ENCODE results near the gene MRPL4.

MRPL4 gene

DNA sequence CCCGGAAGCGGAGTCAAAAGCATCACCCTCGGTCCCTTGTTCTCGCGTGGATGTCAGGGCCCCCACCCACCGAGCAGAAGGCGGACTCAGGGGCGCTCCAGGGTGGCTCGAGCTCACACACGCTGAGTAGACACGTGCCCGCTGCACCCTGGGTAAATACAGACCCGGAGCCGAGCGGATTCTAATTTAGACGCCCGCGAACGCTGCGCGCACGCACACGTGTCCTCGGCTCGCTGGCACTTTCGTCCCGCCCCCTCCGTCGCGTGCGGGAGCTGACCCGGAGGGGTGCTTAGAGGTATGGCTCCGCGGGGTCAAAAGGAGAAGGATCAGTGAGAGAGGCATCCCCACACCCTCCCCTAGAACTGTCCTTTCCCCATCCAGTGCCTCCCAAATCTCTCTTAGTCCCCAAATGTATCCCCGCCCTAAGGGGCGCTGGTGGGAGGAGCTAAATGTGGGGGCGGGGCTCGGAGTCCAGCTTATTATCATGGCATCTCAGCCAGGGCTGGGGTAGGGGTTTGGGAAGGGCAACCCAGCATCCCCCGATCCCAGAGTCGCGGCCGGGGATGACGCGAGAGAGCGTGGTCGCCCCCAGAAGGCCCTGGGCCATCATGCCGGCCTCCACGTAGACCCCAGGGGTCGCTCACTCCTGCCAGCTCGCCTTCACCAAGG is 37.3 kb downstream of the MRPL4 start:
- TF ChIP-seq, protein P1, sequence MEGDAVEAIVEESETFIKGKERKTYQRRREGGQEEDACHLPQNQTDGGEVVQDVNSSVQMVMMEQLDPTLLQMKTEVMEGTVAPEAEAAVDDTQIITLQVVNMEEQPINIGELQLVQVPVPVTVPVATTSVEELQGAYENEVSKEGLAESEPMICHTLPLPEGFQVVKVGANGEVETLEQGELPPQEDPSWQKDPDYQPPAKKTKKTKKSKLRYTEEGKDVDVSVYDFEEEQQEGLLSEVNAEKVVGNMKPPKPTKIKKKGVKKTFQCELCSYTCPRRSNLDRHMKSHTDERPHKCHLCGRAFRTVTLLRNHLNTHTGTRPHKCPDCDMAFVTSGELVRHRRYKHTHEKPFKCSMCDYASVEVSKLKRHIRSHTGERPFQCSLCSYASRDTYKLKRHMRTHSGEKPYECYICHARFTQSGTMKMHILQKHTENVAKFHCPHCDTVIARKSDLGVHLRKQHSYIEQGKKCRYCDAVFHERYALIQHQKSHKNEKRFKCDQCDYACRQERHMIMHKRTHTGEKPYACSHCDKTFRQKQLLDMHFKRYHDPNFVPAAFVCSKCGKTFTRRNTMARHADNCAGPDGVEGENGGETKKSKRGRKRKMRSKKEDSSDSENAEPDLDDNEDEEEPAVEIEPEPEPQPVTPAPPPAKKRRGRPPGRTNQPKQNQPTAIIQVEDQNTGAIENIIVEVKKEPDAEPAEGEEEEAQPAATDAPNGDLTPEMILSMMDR (conservative IDR thresholded peaks at IDR 0.05; ENCODE audit: low read depth, low read length) = no peak
- peak overlapping the region; percentile 36 for H3K4me3 ChIP-seq (ENCODE audit: low read length)
- no peak for DNase-seq (ENCODE audit: low read depth)

GRCh38 chr19:10289836-10290356 is 37.9 kb downstream of the MRPL4 start, which contains the start of gene ICAM5:
ICAM5 (plus strand) TSS chr19:10289952; CDS start chr19:10290044, 92 bp downstream.
- peak within 1 kb of the TSS; percentile 36 for H3K4me3 ChIP-seq (ENCODE audit: low read length)
- DNase-seq (ENCODE audit: low read depth) = no peak
- TF ChIP-seq, protein P1 (conservative IDR thresholded peaks at IDR 0.05; ENCODE audit: low read depth, low read length) = no peak

GRCh38 chr19:10290357-10290875 is 38.4 kb downstream of the MRPL4 start:
- no peak for DNase-seq (ENCODE audit: low read depth)
- TF ChIP-seq, protein P1 (conservative IDR thresholded peaks at IDR 0.05; ENCODE audit: low read depth, low read length) = no peak
- H3K4me3 ChIP-seq (ENCODE audit: low read length) = no peak overlapping the region

DNA sequence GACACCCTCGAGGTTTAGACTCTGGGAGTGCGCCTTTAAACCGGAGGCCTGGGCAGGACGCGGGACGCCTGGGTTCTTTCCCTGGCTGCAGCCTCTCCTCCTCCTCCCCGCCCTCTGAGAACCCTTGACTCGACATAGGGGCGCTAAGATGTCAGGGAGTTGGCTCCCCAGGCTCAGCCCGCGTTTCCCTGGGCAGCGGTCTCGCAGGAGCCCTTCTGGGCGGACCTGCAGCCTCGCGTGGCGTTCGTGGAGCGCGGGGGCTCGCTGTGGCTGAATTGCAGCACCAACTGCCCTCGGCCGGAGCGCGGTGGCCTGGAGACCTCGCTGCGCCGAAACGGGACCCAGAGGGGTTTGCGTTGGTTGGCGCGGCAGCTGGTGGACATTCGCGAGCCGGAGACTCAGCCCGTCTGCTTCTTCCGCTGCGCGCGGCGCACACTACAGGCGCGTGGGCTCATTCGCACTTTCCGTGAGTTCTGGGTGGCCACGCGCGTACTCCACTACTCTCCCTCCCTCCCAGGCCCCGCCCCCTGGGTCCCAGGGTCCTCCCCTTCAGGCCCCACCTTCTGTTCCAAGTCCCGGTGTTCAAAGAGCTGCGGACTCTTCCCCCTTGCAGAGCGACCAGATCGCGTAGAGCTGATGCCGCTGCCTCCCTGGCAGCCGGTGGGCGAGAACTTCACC is 39.0 kb downstream of the MRPL4 start:
- TF ChIP-seq, protein P1 (conservative IDR thresholded peaks at IDR 0.05; ENCODE audit: low read depth, low read length) = no peak
- peak overlapping the region; percentile 30 for H3K4me3 ChIP-seq (ENCODE audit: low read length)
- no peak for DNase-seq (ENCODE audit: low read depth)

GRCh38 chr19:10291554-10292205 is 39.7 kb downstream of the MRPL4 start:
- TF ChIP-seq, protein P1 (conservative IDR thresholded peaks at IDR 0.05; ENCODE audit: low read depth, low read length) = no peak
- peak overlapping the region; percentile 30 for H3K4me3 ChIP-seq (ENCODE audit: low read length)
- no peak for DNase-seq (ENCODE audit: low read depth)

DNA sequence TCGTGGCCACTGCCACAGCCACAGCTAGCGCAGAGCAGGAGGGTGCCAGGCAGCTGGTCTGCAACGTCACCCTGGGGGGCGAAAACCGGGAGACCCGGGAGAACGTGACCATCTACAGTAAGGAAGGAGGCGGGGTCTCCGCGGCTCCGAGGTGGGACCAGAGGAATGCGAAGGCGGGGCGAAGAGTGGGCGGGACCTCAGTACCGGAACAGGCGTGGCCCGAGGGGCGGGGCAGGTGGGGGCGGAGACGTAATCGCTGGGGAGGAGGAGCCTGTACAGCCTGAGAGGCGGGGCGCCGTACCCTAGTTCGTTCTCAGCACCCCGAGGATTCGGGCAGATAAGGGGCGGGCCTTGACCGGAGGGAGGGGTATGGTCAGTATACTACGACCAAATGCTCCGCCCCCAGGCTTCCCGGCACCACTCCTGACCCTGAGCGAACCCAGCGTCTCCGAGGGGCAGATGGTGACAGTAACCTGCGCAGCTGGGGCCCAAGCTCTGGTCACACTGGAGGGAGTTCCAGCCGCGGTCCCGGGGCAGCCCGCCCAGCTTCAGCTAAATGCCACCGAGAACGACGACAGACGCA is 40.3 kb downstream of the MRPL4 start:
- H3K4me3 ChIP-seq (ENCODE audit: low read length) = peak overlapping the region; percentile 30
- no peak for DNase-seq (ENCODE audit: low read depth)
- TF ChIP-seq, protein P1 (conservative IDR thresholded peaks at IDR 0.05; ENCODE audit: low read depth, low read length) = no peak

Measured in retinal pigment epithelial cell (primary cell).